GM18858 (cell line): ENCODE results near the gene MYO1B.

Source experiments
- ATAC-seq: cut with Tn5 transposase; IDR thresholded peaks from one replicate; pipeline ENCODE4 v1.9.1; 2021; ENCODE audit not compliant: unreplicated experiment

Gene MYO1B

GRCh38 chr2:191257934-191258333 lies 12.7 kb downstream of the MYO1B start:
- no peak for ATAC-seq

GRCh38 chr2:191258996-191259395 lies 13.8 kb downstream of the MYO1B start:
- no peak for ATAC-seq

- ATAC-seq, result no peak
Observed at GRCh38 chr2:191262436-191262835, 17.2 kb downstream of the MYO1B start.

- ATAC-seq, result no peak
Observed at GRCh38 chr2:191263050-191263449, 17.8 kb downstream of the MYO1B start.

- no peak for ATAC-seq
Observed at GRCh38 chr2:191264647-191265081, 19.5 kb downstream of the MYO1B start.

- no peak for ATAC-seq
Observed at GRCh38 chr2:191265311-191266170, 20.3 kb downstream of the MYO1B start.

GRCh38 chr2:191266201-191266600 lies 21.0 kb downstream of the MYO1B start:
- ATAC-seq, result no peak

- ATAC-seq, result no peak
Observed at GRCh38 chr2:191268596-191268995, 23.4 kb downstream of the MYO1B start.

GRCh38 chr2:191270306-191271161 lies 25.3 kb downstream of the MYO1B start:
- ATAC-seq, result no peak

- no peak for ATAC-seq
Observed at GRCh38 chr2:191272064-191272463, 26.9 kb downstream of the MYO1B start.

- ATAC-seq, result no peak
Observed at GRCh38 chr2:191274413-191274815, 29.2 kb downstream of the MYO1B start.

GRCh38 chr2:191276792-191277465 lies 31.7 kb downstream of the MYO1B start:
- no peak for ATAC-seq

GRCh38 chr2:191280290-191280689 lies 35.1 kb downstream of the MYO1B start:
- no peak for ATAC-seq

- no peak for ATAC-seq
Observed at GRCh38 chr2:191280834-191281756, 35.9 kb downstream of the MYO1B start.

- ATAC-seq, result no peak
Observed at GRCh38 chr2:191285252-191285651, 40.0 kb downstream of the MYO1B start.

- ATAC-seq, result no peak
Observed at GRCh38 chr2:191287820-191288219, 42.6 kb downstream of the MYO1B start.

GRCh38 chr2:191289049-191289448 lies 43.8 kb downstream of the MYO1B start:
- no peak for ATAC-seq

- no peak for ATAC-seq
Observed at GRCh38 chr2:191291471-191291870, 46.3 kb downstream of the MYO1B start.

- no peak for ATAC-seq
Observed at GRCh38 chr2:191292869-191293268, 47.7 kb downstream of the MYO1B start.

GRCh38 chr2:191295088-191295487 lies 49.9 kb downstream of the MYO1B start:
- ATAC-seq, result no peak
